ENCODE results near the gene LNP1.
"Not testable (repeated sequence)": the region's sequence is repeated elsewhere in the genome, so short reads cannot be mapped to it uniquely, and the experiment has no call there.

LNP1 gene

DNA sequence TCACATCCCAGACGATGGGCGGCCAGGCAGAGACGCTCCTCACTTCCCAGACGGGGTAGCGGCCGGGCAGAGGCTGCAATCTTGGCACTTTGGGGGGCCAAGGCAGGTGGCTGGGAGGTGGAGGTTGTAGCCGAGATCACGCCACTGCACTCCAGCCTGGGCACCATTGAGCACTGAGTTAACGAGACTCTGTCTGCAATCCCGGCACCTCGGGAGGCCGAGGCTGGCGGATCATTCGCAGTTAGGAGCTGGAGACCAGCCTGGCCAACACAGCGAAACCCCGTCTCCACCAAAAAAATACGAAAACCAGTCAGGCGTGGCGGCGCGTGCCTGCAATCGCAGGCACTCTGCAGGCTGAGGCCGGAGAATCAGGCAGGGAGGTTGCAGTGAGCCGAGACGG, 77.2 kb downstream of the LNP1 start:
- DNase-seq (ENCODE audit: low read depth) = not testable (repeated sequence)

DNA sequence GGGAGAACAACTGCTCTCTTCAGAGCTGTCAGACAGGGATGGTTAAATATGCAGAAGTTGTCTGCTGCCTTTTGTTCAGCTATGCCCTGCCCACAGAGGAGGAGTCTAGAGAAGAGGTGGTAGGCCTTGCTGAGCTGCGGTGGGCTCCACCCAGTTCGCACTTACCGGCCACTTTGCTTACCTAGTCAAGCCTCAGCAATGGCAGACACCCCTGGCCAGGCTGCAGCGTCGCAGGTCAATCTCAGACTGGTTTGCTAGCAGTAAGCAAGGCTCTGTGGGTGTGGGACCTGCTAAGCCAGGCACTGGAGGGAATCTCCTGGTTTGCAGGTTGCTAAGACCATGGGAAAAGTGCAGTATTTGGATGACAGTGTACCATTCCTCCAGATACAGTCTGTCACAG, 78.7 kb downstream of the LNP1 start:
- no peak for DNase-seq (ENCODE audit: low read depth)

DNA sequence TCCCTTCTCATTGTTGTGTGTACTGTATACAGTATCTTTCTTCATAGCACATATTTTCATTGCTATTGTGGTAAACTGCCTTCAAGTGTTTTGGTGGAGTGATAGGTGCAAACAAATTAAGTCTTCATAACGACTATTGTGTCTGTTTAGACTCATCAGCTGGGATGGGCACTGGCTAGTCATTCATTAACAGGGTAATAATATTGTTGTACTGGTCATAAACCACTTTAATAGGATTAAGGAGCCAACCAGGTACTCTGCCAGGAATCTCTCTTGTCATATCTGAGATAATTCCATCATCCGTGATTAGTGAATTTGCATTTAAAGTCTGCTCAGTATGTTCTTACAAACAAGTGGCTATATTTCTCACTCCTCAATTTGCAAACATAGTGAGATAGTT, 80.8 kb downstream of the LNP1 start:
- DNase-seq (ENCODE audit: low read depth) = no peak

DNA sequence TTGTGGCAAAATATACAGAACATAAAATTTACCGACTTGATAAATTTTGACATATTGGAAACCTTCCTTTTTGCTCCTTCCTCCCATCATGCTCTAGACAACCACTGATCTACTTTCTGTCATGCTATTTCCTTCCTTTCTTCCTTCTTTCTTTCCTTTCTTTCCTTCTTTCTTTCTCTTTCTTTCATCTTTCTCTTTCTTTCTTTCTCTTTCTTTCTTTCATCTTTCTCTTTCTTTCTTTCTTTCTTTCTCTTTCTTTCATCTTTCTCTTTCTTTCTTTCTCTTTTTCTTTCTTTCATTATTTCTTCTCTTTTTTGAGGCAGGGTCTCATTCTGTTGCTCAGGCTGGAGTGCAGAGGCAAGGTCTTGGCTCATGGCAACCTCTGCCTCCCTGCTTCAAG, 82.2 kb downstream of the LNP1 start:
- no peak for DNase-seq (ENCODE audit: low read depth)

DNA sequence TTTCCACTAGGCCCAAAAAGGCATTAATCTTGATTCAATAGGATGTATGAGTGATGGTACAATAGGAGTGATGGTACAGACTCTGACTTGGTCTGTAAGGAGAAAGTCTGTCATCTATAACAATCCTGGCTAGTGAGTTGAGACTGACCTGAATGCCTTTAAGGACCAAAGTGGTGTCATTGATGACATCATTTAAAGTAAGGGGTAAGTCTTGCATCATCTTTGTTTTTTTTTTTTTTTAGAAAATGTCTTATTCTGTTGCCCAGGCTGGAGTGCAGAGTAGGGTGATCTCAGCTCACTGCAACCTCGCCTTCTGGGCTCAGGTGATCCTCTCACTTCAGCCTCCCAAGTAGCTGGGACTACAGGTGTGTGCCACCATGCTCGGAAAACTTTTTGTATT, 85.5 kb downstream of the LNP1 start:
- DNase-seq (ENCODE audit: low read depth) = no peak

DNA sequence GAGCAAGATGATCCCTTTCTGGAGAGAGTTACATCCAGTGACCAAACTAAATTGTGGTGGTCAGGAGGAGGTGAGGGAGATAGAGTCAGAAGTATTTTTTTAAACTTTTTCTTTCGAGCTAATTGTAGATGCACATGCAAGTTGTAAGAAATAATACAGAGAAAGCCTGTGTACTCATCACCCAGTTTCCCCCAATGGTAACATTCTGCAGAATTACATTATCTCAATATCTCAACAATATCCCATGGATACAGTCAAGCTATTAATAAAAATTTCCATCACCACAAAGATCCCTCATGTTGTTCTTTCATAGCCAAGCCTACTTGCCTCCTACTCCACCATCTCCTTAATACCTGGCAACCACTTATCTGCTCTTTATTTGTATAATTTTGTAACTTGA, 87.8 kb downstream of the LNP1 start:
- DNase-seq (ENCODE audit: low read depth) = no peak

DNA sequence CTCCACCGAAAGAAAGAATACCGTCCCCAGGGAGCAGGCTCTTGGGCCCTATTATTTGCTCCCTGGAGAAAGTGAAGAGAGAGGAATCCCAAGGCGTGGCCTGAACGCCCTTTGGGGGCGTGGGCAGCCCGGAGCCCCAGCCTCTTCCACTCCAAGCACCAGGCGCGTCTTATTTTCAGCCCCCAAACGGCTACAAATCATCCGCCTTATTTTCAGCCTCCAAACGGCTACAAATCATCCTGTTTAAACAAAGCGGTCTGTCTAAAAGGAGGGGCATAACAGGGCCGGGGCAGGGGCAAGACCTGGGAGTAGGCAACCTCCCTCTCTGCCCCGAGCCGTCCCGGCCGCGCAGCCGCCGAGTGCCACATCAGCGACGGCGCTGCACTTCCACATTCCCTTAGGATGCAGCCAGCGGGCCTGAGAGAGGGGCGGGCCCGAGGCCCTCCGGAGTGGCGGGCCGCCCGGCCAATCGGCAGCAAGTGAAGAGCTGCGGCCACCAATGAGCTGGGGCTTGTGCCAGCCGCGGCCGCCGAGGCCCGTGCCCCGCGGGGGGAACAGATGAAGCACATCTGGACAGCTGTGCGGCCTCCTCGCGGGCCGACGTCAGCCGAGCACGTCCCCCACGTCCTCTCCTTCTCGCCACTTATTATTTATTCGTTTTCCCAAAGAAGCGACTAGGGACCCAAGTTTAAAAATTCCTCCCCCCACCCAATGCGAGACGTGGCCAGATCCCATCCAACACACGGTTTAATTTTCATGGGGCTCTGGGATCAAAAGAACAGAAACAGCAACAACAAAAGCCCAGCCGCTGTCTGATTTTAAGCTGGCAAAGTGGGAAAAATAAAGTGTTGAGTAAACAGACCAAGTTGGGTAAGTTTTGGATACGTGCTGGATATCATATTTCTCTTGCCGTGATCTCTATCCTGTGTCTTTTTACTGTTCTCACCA, 91.0 kb downstream of the LNP1 start, which contains the start of gene TMEM45A:
Gene TMEM45A, plus strand, starts transcription at position 561 of the 948 bp plus-strand sequence. CDS start 62,593 bp downstream, outside the sequence.
- peak; percentile 93 for DNase-seq (ENCODE audit: low read depth)

DNA sequence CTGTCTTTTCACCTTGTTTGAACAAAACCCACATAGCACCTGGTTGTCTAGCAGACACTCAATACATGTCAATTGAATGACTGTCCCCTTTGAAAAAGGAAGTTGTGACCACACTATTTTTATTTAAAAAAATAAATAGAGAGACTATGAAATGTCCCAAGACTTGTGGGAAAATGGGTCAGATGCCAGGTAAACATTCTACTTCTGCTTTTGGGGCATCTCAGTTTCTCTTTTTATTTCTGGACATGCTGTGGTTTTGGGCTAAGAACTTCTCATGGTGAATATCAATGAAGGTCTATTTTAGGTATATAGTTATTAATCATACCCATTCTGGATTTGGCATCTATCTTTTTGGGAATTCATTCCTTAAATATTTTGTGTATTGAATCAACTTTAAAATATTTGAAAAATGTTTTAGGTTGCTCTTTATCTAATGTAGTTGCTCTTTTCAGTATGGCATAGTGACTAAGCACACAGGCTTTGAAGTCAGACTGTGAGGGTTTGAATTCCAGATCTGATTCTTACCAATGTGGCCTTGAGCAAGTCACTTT, 95.4 kb downstream of the LNP1 start:
- peak; percentile 77 for DNase-seq (ENCODE audit: low read depth)

DNA sequence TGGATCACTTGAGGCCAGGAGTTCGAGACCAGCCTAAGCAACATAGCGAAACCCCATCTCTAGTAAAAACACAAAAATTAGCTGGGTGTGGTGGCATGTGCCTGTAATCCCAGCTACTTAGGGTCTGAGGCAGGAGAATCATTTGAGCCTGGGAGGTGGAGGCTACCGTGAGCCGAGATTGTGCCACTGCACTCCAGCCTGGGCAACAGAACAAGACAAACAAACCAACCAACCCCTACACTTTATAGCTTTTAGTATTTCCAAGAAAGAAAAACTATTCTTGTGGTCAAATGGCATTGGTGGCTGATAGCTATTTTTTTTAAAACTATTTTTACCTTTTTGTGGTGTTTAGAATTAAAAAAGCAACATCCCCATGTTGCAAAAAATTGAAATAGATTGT, 98.3 kb downstream of the LNP1 start:
- DNase-seq (ENCODE audit: low read depth) = no peak

DNA sequence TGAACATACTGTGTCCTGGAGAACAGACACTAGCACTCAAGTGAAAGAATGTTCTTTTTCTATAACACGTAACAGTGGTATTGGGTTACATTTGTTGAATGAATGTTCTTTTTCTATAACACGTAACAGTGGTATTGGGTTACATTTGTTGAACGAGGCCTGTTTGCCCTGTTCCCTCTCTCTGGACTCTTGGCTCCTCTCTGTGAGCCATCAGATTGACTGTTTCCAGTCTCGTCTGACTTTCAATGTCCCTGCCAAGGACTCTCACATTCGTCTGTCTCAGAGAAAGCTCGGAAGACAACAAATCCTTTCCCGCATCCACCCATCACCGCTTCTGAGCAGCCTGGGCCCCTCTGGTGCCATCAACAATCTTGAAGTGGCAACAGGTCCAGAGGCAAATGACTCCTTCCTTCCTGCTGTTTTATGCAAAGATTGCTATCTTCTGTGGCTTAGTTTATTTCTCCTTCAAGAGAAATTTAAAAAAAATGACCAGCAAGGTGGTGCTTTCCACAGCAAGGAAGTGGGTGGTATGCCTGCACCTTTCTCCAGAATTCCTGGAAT, 99.1 kb downstream of the LNP1 start:
- no peak for DNase-seq (ENCODE audit: low read depth)

DNA sequence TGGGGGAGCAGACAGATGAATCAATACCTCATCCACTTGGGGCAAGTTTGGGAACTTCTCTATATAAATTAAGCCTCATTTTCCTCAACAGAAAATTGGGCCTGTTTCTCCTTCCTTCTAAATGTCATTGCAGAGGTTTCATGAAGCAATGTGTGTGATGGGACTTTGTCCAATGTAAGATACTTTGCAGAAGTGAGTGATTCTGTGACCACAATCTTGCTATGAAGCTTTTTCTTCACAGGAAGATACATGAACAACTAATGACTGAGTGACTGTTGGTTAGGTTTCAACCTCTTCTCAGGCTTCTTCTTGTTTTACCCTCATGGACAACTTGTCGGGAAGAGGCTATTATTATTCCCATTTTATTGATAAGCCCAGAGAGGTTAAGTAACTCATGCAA, 102.1 kb downstream of the LNP1 start:
- no peak for DNase-seq (ENCODE audit: low read depth)
